ENCODE results near the gene PSMC4.
A peak's percentile ranks its signal among the peaks of the same experiment; 100 is the strongest.

Gene PSMC4

DNA sequence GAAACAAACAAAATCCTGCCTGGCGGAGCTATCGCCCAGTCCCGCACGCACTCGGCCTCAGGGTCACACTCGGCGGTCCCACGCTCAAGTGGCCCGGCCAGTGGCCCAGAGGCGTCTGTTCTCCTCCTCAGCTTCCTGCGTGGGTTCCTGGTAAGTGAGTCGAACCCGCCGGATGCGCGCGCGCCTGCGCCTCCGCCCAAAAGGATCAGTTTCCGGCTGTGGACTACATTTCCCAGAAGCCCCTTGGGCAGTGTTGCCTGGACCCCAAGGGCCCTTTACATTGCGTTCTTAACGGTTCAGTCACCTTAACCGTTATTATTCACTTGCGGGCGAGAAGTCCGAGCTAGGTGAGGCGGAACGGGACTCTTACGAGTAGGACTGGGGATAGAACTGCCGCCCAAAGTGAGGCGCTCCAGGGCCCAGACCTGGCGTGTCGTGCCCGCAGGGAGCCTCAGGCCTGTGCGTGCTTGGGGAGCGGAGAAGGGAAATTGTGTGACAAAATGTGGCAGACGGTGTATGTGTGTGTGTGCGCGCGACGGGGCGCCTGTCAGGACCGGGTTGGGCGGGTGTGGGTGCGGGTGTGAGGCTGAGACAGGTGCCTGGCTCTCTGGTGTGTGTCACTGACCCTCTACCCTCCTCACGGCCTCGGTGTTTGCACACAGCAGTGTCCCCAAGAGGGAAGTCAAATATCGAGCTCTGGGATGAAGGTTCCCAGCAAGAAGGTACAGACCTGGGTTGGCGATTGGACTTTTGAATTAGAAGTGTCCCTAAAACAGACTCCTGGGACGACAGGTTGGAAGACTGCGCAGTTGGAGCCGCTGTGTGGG is 26.1 kb downstream of the PSMC4 start, which contains the start of gene ZNF546:
TSS of gene ZNF546 (plus strand) at position 250 of the 827 bp plus-strand sequence. CDS start 1,267 bp downstream, outside the sequence.
- peaks cover 10% of the 10 kb centered on the region for H3K4me1 ChIP-seq (ENCODE audit: control insufficient read depth, insufficient read depth, low read length)
- H3K9me3 ChIP-seq (ENCODE audit: control insufficient read depth, low read length): no peaks in the 10 kb centered on the region
- H3K36me3 ChIP-seq (ENCODE audit: control insufficient read depth, insufficient read depth, low read length): no peaks in the 10 kb centered on the region
- H3K9ac ChIP-seq (ENCODE audit: low read length): peak within 1 kb of the TSS; percentile 82
- peak within 1 kb of the TSS; percentile 97 for H3K4me3 ChIP-seq (ENCODE audit: low read length)
- H3K27me3 ChIP-seq (ENCODE audit: control insufficient read depth, insufficient read depth, low read length): no peaks in the 10 kb centered on the region

DNA sequence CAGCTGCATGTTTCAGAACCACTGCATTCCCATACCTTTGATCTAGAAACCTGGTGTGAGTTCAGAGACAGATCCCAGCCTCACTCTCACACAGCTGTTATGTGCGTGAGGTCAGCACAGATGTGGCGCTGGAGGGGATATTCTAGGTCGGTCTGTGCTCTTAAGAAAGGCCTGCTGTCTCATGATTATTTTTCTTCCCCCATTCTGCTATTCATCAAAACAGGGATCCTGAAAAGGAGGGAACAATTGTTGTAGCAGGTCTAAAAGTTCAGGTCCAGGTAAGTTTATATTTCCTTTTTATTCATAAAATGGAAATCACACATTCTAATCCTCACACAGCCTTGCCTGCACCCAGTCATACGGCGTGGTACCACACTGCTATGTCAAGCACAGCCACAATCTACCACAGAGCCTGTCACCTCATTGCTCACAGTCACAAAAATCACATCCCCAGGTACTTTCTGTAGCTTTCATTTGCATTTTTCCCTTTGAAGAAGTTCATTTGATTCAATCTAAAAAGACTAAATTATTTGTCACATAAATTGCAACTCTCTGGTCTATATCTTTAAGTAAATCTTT is 26.8 kb downstream of the PSMC4 start:
- Histone ChIP-seq H3K4me3 (ENCODE audit: low read length) (peak overlapping the region; percentile 97), H3K36me3 (ENCODE audit: control insufficient read depth, insufficient read depth, low read length) (no peaks in the 10 kb centered on the region), H3K9ac (ENCODE audit: low read length) (peak overlapping the region; percentile 82), H3K4me1 (ENCODE audit: control insufficient read depth, insufficient read depth, low read length) (peaks cover 10% of the 10 kb centered on the region), H3K9me3 (ENCODE audit: control insufficient read depth, low read length) (no peaks in the 10 kb centered on the region), H3K27me3 (ENCODE audit: control insufficient read depth, insufficient read depth, low read length) (no peaks in the 10 kb centered on the region)

DNA sequence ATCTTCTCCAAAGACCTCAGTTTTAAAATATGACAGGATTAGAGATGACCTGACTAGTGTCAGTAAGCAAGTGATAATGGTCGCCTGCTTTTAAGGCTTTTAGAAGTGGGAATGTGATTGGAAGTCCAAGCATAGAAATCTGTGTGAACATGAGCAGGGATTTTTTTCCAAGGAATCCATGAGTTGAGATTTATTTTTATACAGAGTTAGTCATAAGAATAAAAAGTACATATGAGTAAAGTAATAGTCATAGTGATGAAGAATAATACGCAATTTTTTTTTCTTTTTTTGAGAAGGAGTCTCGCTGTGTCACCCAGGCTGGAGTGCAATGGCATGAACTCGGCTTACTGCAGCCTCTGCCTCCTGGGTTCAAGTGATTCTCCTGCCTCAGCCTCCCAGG is 27.5 kb downstream of the PSMC4 start:
- no peak overlapping the region for H3K9ac ChIP-seq (ENCODE audit: low read length)
- no peak overlapping the region for H3K4me3 ChIP-seq (ENCODE audit: low read length)
- H3K36me3 ChIP-seq (ENCODE audit: control insufficient read depth, insufficient read depth, low read length): no peaks in the 10 kb centered on the region
- H3K9me3 ChIP-seq (ENCODE audit: control insufficient read depth, low read length): no peaks in the 10 kb centered on the region
- H3K27me3 ChIP-seq (ENCODE audit: control insufficient read depth, insufficient read depth, low read length): no peaks in the 10 kb centered on the region
- peaks cover 10% of the 10 kb centered on the region for H3K4me1 ChIP-seq (ENCODE audit: control insufficient read depth, insufficient read depth, low read length)

DNA sequence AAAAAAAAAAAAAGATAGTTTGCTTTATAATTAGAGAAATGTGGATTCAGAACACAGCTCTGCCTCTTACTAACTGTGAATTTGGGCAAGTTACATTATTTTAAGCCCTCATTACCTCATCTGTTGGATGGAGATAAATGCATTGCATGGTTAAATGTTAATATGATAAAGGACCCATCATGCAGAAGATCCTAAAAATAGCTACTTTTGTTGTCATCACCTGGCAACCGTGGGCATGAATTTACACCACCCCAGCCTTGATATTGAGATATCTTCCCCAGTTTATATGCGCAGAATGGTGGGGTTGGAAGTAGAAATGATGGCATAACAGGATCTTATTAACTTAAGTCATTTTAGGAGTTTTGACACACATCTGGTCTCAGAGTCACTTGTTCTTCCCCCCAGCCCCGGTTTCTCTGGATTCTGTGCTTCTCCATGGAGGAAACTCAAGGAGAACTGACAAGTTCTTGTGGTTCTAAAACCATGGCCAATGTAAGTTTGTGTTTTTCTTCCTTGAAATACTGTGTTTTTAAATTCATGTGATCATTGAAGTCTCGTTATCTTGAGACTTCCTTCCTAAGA is 34.8 kb downstream of the PSMC4 start:
- no peak overlapping the region for H3K9ac ChIP-seq (ENCODE audit: low read length)
- no peaks in the 10 kb centered on the region for H3K27me3 ChIP-seq (ENCODE audit: control insufficient read depth, insufficient read depth, low read length)
- H3K4me1 ChIP-seq (ENCODE audit: control insufficient read depth, insufficient read depth, low read length): no peaks in the 10 kb centered on the region
- no peak overlapping the region for H3K4me3 ChIP-seq (ENCODE audit: low read length)
- no peaks in the 10 kb centered on the region for H3K9me3 ChIP-seq (ENCODE audit: control insufficient read depth, low read length)
- H3K36me3 ChIP-seq (ENCODE audit: control insufficient read depth, insufficient read depth, low read length): no peaks in the 10 kb centered on the region

DNA sequence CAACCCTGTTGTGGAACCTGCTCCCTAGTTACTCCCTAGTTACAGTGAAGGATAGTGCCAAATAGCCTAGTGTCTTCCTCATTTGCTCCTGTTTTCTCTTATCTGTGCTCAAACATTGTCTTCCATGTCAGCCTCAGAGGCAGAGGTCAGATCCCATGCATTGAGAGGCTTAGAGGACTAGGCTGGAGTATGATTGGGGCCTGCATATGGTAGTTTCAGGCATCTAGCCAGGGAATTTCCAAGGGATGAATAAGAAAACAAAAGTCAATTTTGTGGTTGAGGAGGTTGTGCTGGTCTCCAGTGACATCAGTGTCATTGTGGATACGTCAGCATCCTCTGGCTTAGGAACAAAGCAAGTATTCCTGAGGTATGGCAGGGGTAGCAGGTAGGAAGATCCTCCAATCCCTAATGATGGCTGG is 35.3 kb downstream of the PSMC4 start:
- H3K36me3 ChIP-seq (ENCODE audit: control insufficient read depth, insufficient read depth, low read length): no peaks in the 10 kb centered on the region
- no peak overlapping the region for H3K9ac ChIP-seq (ENCODE audit: low read length)
- no peaks in the 10 kb centered on the region for H3K9me3 ChIP-seq (ENCODE audit: control insufficient read depth, low read length)
- H3K4me3 ChIP-seq (ENCODE audit: low read length): no peak overlapping the region
- no peaks in the 10 kb centered on the region for H3K4me1 ChIP-seq (ENCODE audit: control insufficient read depth, insufficient read depth, low read length)
- H3K27me3 ChIP-seq (ENCODE audit: control insufficient read depth, insufficient read depth, low read length): no peaks in the 10 kb centered on the region

DNA sequence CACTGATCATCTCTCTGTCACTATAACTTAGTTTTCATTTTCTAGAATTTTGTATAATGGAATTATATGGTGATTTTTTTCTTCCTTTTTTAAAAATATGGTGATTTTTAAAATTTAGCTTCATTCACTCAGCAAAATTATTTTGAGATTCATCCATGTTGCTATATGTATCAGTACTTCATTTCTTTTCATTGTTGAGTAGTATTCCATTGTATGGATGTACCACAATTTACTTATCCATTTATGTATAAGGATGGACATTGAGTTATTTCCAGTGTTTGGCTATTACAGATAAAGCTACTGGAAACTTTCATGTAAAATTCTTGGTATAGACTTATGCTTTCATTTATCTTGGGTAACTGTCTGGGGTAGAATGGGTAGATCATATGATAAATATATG is 38.7 kb downstream of the PSMC4 start:
- Histone ChIP-seq H3K4me3 (ENCODE audit: low read length) (no peak overlapping the region), H3K9me3 (ENCODE audit: control insufficient read depth, low read length) (no peaks in the 10 kb centered on the region), H3K27me3 (ENCODE audit: control insufficient read depth, insufficient read depth, low read length) (no peaks in the 10 kb centered on the region), H3K9ac (ENCODE audit: low read length) (no peak overlapping the region), H3K4me1 (ENCODE audit: control insufficient read depth, insufficient read depth, low read length) (no peaks in the 10 kb centered on the region), H3K36me3 (ENCODE audit: control insufficient read depth, insufficient read depth, low read length) (no peaks in the 10 kb centered on the region)

DNA sequence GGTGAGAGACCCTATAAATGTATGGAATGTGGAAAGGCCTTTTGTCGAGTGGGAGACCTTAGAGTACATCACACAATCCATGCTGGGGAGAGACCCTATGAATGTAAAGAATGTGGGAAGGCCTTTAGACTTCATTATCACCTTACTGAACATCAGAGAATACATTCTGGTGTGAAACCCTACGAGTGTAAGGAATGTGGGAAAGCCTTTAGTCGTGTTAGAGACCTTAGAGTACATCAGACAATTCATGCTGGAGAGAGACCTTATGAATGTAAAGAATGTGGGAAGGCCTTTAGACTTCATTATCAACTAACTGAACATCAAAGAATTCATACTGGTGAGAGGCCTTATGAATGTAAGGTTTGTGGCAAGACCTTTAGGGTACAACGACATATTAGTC is 43.0 kb downstream of the PSMC4 start:
- peaks cover 5% of the 10 kb centered on the region for H3K9me3 ChIP-seq (ENCODE audit: control insufficient read depth, low read length)
- no peak overlapping the region for H3K4me3 ChIP-seq (ENCODE audit: low read length)
- H3K36me3 ChIP-seq (ENCODE audit: control insufficient read depth, insufficient read depth, low read length): no peaks in the 10 kb centered on the region

DNA sequence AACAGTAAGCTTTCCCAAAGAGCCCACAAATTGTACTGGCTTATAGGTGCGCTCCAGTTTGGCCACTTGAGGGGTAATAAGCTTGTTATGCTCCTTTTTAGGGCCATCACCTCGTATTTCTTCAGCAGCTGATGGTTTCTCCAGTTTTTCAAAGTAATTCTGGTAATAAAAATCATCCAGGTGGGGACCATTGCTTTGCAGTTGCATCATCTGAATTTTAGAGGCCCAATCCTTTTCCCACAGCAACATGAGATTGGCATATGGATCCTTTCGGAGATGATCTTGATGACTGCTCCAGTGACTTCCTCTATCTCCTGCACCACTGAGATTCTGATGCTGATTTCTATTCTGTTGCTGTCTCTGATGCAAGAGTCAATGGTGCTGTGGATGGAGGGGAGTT is 53.0 kb downstream of the PSMC4 start:
- H3K36me3 ChIP-seq (ENCODE audit: control insufficient read depth, insufficient read depth, low read length): no peaks in the 10 kb centered on the region
- peaks cover 14% of the 10 kb centered on the region for H3K9me3 ChIP-seq (ENCODE audit: control insufficient read depth, low read length)
- no peaks in the 10 kb centered on the region for H3K4me1 ChIP-seq (ENCODE audit: control insufficient read depth, insufficient read depth, low read length)
- no peak overlapping the region for H3K4me3 ChIP-seq (ENCODE audit: low read length)
- H3K9ac ChIP-seq (ENCODE audit: low read length): no peak overlapping the region
- H3K27me3 ChIP-seq (ENCODE audit: control insufficient read depth, insufficient read depth, low read length): no peaks in the 10 kb centered on the region

More for the DNA sequence above, 43.0 kb downstream of the PSMC4 start:
- H3K9ac ChIP-seq (ENCODE audit: low read length): no peak overlapping the region
- no peaks in the 10 kb centered on the region for H3K27me3 ChIP-seq (ENCODE audit: control insufficient read depth, insufficient read depth, low read length)
- no peaks in the 10 kb centered on the region for H3K4me1 ChIP-seq (ENCODE audit: control insufficient read depth, insufficient read depth, low read length)

DNA sequence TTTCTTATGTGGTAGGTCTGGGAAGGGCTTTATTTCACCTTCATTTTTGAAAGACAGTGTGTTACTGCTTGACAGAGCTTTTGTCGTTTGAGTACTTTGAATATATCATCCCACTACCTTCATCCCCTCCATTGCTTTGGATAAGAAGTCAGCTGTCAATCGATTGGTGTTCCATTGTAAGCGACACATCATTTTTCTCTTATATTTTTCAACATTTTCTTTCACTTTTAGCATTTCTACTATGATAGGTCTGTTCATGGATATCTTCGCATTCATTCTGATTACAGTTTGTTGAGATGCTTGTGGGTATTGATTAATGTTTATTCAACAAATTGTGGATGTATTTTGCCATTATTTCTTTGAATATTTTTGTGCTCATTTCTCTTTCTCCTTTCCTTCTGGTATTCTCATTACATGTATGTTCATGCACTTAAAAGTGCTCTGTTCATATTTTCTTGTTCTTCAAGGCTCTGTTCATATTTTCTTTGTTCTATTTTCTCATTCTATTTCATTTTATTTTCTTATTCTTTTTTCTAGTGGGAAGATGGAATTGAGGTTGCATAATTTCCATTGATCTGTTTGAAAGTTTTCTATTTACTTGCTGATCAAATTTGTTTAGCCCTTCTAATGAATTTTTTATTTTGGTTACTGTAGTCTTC is 55.1 kb downstream of the PSMC4 start:
- H3K9me3 ChIP-seq (ENCODE audit: control insufficient read depth, low read length): peaks cover 14% of the 10 kb centered on the region
- H3K36me3 ChIP-seq (ENCODE audit: control insufficient read depth, insufficient read depth, low read length): no peaks in the 10 kb centered on the region
- no peaks in the 10 kb centered on the region for H3K4me1 ChIP-seq (ENCODE audit: control insufficient read depth, insufficient read depth, low read length)
- no peak overlapping the region for H3K9ac ChIP-seq (ENCODE audit: low read length)
- H3K4me3 ChIP-seq (ENCODE audit: low read length): no peak overlapping the region
- H3K27me3 ChIP-seq (ENCODE audit: control insufficient read depth, insufficient read depth, low read length): no peaks in the 10 kb centered on the region

DNA sequence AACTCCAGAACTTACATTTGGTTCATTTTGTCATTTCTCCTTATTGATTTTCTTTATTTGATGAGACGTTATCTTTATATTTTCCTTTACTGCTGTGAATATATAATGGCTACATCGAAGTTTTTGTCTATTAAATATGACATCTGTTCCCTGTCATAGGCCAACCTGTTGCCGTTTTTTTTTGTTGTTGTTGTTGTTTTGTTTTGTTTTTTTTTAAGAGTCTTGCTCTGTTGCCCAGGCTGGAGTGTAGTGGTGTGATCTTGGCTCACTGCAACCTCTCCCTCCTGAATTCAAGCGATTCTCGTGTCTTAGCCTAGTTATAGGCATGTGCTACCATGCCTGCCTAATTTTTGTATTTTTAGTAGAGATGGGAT is 55.6 kb downstream of the PSMC4 start:
- H3K9ac ChIP-seq (ENCODE audit: low read length): no peak overlapping the region
- no peaks in the 10 kb centered on the region for H3K27me3 ChIP-seq (ENCODE audit: control insufficient read depth, insufficient read depth, low read length)
- no peaks in the 10 kb centered on the region for H3K4me1 ChIP-seq (ENCODE audit: control insufficient read depth, insufficient read depth, low read length)
- no peak overlapping the region for H3K4me3 ChIP-seq (ENCODE audit: low read length)
- H3K36me3 ChIP-seq (ENCODE audit: control insufficient read depth, insufficient read depth, low read length): no peaks in the 10 kb centered on the region
- H3K9me3 ChIP-seq (ENCODE audit: control insufficient read depth, low read length): peaks cover 14% of the 10 kb centered on the region

Measured in mucosa of stomach (tissue), 1 donor.